Ascending aorta (tissue), 2 donors: ENCODE results near the gene SMAD9. TPM values are rescaled to one million over a fixed set of nuclear protein-coding genes. Genes with fewer than 3 reads are reported as not detected.

Experiments
- DNase-seq, 2 donors: peaks; one replicate each; pipeline ENCODE4 v3.0.0-alpha.2; 2019; ENCODE audit warnings: low spot score in 2 of 2
- H3K27ac ChIP-seq, 2 donors: fragments of 200-600 bp; sonication (generic); one replicate each; pipeline ENCODE4 v1.5.1; 2016 to 2017; ENCODE audit warnings: mild to moderate bottlenecking in 1 of 2
- H3K27me3 ChIP-seq: fragments of 200-600 bp; sonication (generic); one replicate; pipeline ENCODE4 v1.5.1; 2017
- H3K36me3 ChIP-seq, 2 donors: fragments of 200-600 bp; sonication (generic); one replicate each; pipeline ENCODE4 v1.5.1; 2016
- H3K4me1 ChIP-seq, 2 donors: fragments of 200-600 bp; sonication (generic); one replicate each; pipeline ENCODE4 v1.5.1; 2016 to 2017; ENCODE audit warnings: mild to moderate bottlenecking in 1 of 2
- H3K4me3 ChIP-seq, 2 donors: fragments of 200-600 bp; sonication (generic); one replicate each; pipeline ENCODE4 v1.5.1; 2016 to 2017; ENCODE audit warnings: mild to moderate bottlenecking in 1 of 2
- H3K9me3 ChIP-seq, 2 donors: fragments of 200-600 bp; sonication (generic); one replicate each; pipeline ENCODE4 v1.5.1; 2016
- CTCF ChIP-seq, 3 experiments: fragments of 200-600 bp in 2 of 3; fragments of 450-650 bp in 1 of 3; sonication (generic) in 2 of 3; IDR thresholded peaks; one replicate each; pipeline ENCODE4 v1.5.1; 2016 to 2019; ENCODE audit warnings: antibody characterized with exemption in 3 of 3, mild to moderate bottlenecking in 1 of 3, moderate library complexity in 1 of 3
- intact Hi-C: fragments of 100-400 bp; cut with DNase I; formaldehyde crosslinking; loops from one replicate; pipeline ENCODE4 v1.15.1; 2023
- total RNA-seq: library from RNA; depleted of rRNA; stranded (reverse); fragments of >200 nt; gene quantifications from one replicate; pipeline ENCODE4 v1.1.0, GENCODE V29; 2016

The SMAD9 gene
- total RNA-seq, 1 donor from 2014 or later = 24.5 TPM

GRCh38 chr13:36915896-36916640 lies 4.0 kb downstream of the SMAD9 start:
- no peak overlapping the region for H3K27ac ChIP-seq
- no peaks in the 10 kb centered on the region for H3K27me3 ChIP-seq
- TF ChIP-seq CTCF (IDR thresholded peaks at IDR 0.05) = no peak
- H3K4me1 ChIP-seq = peaks cover 0 to 25% of the 10 kb centered on the region in 2 donors
- no peaks in the 10 kb centered on the region for H3K36me3 ChIP-seq
- DNase-seq = no peak
- H3K9me3 ChIP-seq = no peaks in the 10 kb centered on the region
- no peak overlapping the region for H3K4me3 ChIP-seq
- intact Hi-C loops = loop anchor here (5.0 kb wide), 1 partner anchor 54 kb away; no protein-coding TSS in a partner anchor

GRCh38 chr13:36915106-36915505 lies 4.9 kb downstream of the SMAD9 start:
- no peak for DNase-seq
- Histone ChIP-seq H3K4me3 (no peak overlapping the region), H3K4me1 (peaks cover 0 to 18% of the 10 kb centered on the region in 2 donors), H3K27me3 (no peaks in the 10 kb centered on the region), H3K27ac (peak overlapping the region in 1 of 2 donors; percentile 14), H3K36me3 (no peaks in the 10 kb centered on the region), H3K9me3 (no peaks in the 10 kb centered on the region)
- no peak for TF ChIP-seq CTCF (IDR thresholded peaks at IDR 0.05)
- intact Hi-C loops = loop anchor here (5.0 kb wide), 1 partner anchor 53 kb away; no protein-coding TSS in a partner anchor

GRCh38 chr13:36914648-36915047 lies 5.4 kb downstream of the SMAD9 start:
- peaks cover 0 to 18% of the 10 kb centered on the region in 2 donors for H3K4me1 ChIP-seq
- no peak for TF ChIP-seq CTCF (IDR thresholded peaks at IDR 0.05)
- DNase-seq = no peak
- H3K9me3 ChIP-seq = no peaks in the 10 kb centered on the region
- no peaks in the 10 kb centered on the region for H3K36me3 ChIP-seq
- H3K27ac ChIP-seq = peak overlapping the region in 1 of 2 donors; percentile 16
- no peaks in the 10 kb centered on the region for H3K27me3 ChIP-seq
- H3K4me3 ChIP-seq = no peak overlapping the region
- intact Hi-C loops = loop anchor here (5.0 kb wide), 1 partner anchor 52 kb away; no protein-coding TSS in a partner anchor

GRCh38 chr13:36913463-36913862 lies 6.6 kb downstream of the SMAD9 start:
- DNase-seq = no peak
- Histone ChIP-seq H3K4me3 (no peak overlapping the region), H3K27me3 (no peaks in the 10 kb centered on the region), H3K9me3 (no peaks in the 10 kb centered on the region), H3K36me3 (no peaks in the 10 kb centered on the region), H3K27ac (no peak overlapping the region), H3K4me1 (peaks cover 0 to 18% of the 10 kb centered on the region in 2 donors)
- intact Hi-C loops = no loop called here
- no peak for TF ChIP-seq CTCF (IDR thresholded peaks at IDR 0.05)

- Histone ChIP-seq H3K27me3 (no peaks in the 10 kb centered on the region), H3K4me1 (peaks cover 0 to 16% of the 10 kb centered on the region in 2 donors), H3K4me3 (no peak overlapping the region), H3K36me3 (no peaks in the 10 kb centered on the region), H3K9me3 (no peaks in the 10 kb centered on the region), H3K27ac (no peak overlapping the region)
- no peak for DNase-seq
- intact Hi-C loops = no loop called here
- TF ChIP-seq CTCF (IDR thresholded peaks at IDR 0.05) = no peak
Observed at GRCh38 chr13:36912973-36913372, 7.1 kb downstream of the SMAD9 start.
